Astrocyte (in vitro differentiated cells and primary cell): ENCODE measurements around the gene VSTM2B. TPM values are rescaled to one million over a fixed set of nuclear protein-coding genes. Genes with fewer than 3 reads are reported as not detected.

Experiments used
- DNase-seq: peaks from one replicate; pipeline ENCODE4 v3.0.0-alpha.2; 2010; ENCODE audit warnings: low read depth
- FAIRE-seq: peaks from 2 replicates; lab custom pipeline; 2011; peaks lifted over from hg19 to GRCh38; lab: Jason Lieb, UNC
- H2AFZ ChIP-seq: 2 replicates; pipeline ENCODE4 v1.6.0; 2012; ENCODE audit warnings: low read depth, low read length, inconsistent platforms
- H3K27ac ChIP-seq: 2 replicates; pipeline ENCODE4 v1.5.1; 2011; ENCODE audit warnings: low read depth, low read length, inconsistent platforms
- H3K27me3 ChIP-seq: 2 replicates; pipeline ENCODE4 v1.6.0; 2011; ENCODE audit warnings: low read length, inconsistent platforms; ENCODE audit not compliant: insufficient read depth
- H3K36me3 ChIP-seq: 2 replicates; pipeline ENCODE4 v1.5.1; 2011; ENCODE audit warnings: low read length, inconsistent platforms; ENCODE audit not compliant: insufficient read depth
- H3K4me1 ChIP-seq: 2 replicates; pipeline ENCODE4 v1.5.1; 2011; ENCODE audit warnings: low read length, inconsistent platforms; ENCODE audit not compliant: insufficient read depth
- H3K4me2 ChIP-seq: 2 replicates; pipeline ENCODE4 v1.6.0; 2012; ENCODE audit warnings: low read length, inconsistent platforms
- H3K4me3 ChIP-seq: 2 replicates; pipeline ENCODE4 v1.5.1; 2011; ENCODE audit warnings: low read depth, mild to moderate bottlenecking, low read length, inconsistent platforms; ENCODE audit not compliant: insufficient read depth
- H3K79me2 ChIP-seq: 2 replicates; pipeline ENCODE4 v1.6.0; 2012; ENCODE audit warnings: mild to moderate bottlenecking, low read length, inconsistent platforms; ENCODE audit not compliant: insufficient read depth
- H3K9ac ChIP-seq: 2 replicates; pipeline ENCODE4 v1.6.0; 2012; ENCODE audit warnings: mild to moderate bottlenecking, low read length, inconsistent platforms
- H3K9me3 ChIP-seq: 2 replicates; pipeline ENCODE4 v1.5.1; 2012; ENCODE audit warnings: low read depth, mild to moderate bottlenecking, low read length, inconsistent platforms; ENCODE audit not compliant: insufficient read depth
- H4K20me1 ChIP-seq: 2 replicates; pipeline ENCODE4 v1.6.0; 2012; ENCODE audit warnings: low read length, inconsistent platforms; ENCODE audit not compliant: insufficient read depth
- H3K27ac Mint-ChIP-seq: one replicate; pipeline ENCODE4 v1.8.0; 2021; ENCODE audit warnings: mild to moderate bottlenecking, mixed read lengths; ENCODE audit not compliant: unreplicated experiment
- H3K27me3 Mint-ChIP-seq: one replicate; pipeline ENCODE4 v1.8.0; 2021; ENCODE audit warnings: low read depth, mixed read lengths; ENCODE audit not compliant: unreplicated experiment
- H3K36me3 Mint-ChIP-seq: one replicate; pipeline ENCODE4 v1.8.0; 2021; ENCODE audit warnings: low read depth, mixed read lengths; ENCODE audit not compliant: unreplicated experiment
- H3K4me1 Mint-ChIP-seq: one replicate; pipeline ENCODE4 v1.8.0; 2021; ENCODE audit warnings: low read depth, mixed read lengths; ENCODE audit not compliant: unreplicated experiment
- H3K4me3 Mint-ChIP-seq: one replicate; pipeline ENCODE4 v1.8.0; 2021; ENCODE audit warnings: mild to moderate bottlenecking, moderate library complexity, mixed read lengths; ENCODE audit not compliant: unreplicated experiment
- H3K9me3 Mint-ChIP-seq: one replicate; pipeline ENCODE4 v1.8.0; 2021; ENCODE audit warnings: mild to moderate bottlenecking, mixed read lengths; ENCODE audit not compliant: unreplicated experiment
- CTCF ChIP-seq: IDR thresholded peaks from 2 replicates; pipeline ENCODE4 v1.5.1; 2011; ENCODE audit warnings: low read depth, mild to moderate bottlenecking, inconsistent platforms, low read length, moderate library complexity; ENCODE audit not compliant: insufficient read depth
- EZH2 ChIP-seq: IDR thresholded peaks from 2 replicates; pipeline ENCODE4 v1.6.1; 2012; ENCODE audit warnings: mild to moderate bottlenecking, low read length, inconsistent platforms; ENCODE audit not compliant: insufficient read depth
- total RNA-seq: library from RNA; stranded (reverse); gene quantifications from 2 replicates; pipeline ENCODE4 v1.2.1, GENCODE V29; 2021

Gene VSTM2B
- total RNA-seq, 1 donor from 2014 or later = not detected

- FAIRE-seq = no peak
- no peak overlapping the region for H3K9ac ChIP-seq
- H3K4me3 ChIP-seq = no peak overlapping the region
- H3K9me3 ChIP-seq = no peaks in the 10 kb centered on the region
- no peak overlapping the region for H3K4me2 ChIP-seq
- H3K27ac Mint-ChIP-seq = no peak overlapping the region
- no peaks in the 10 kb centered on the region for H3K4me1 Mint-ChIP-seq
- H4K20me1 ChIP-seq = no peaks in the 10 kb centered on the region
- no peak for TF ChIP-seq CTCF
- no peak for TF ChIP-seq EZH2
- H3K27me3 Mint-ChIP-seq = peaks cover 28% of the 10 kb centered on the region
- no peaks in the 10 kb centered on the region for H3K36me3 ChIP-seq
- DNase-seq = no peak
- no peaks in the 10 kb centered on the region for H3K27me3 ChIP-seq
- no peak overlapping the region for H3K27ac ChIP-seq
- no peaks in the 10 kb centered on the region for H3K36me3 Mint-ChIP-seq
- no peak overlapping the region for H3K4me3 Mint-ChIP-seq
- no peaks in the 10 kb centered on the region for H3K79me2 ChIP-seq
- no peaks in the 10 kb centered on the region for H3K4me1 ChIP-seq
- H2AFZ ChIP-seq = no peak overlapping the region
- H3K9me3 Mint-ChIP-seq = peaks cover 20% of the 10 kb centered on the region
Observed at GRCh38 chr19:29478578-29479565, 46.9 kb upstream of the VSTM2B start.

GRCh38 chr19:29479941-29480340, 45.9 kb upstream of the VSTM2B start:
- no peaks in the 10 kb centered on the region for H3K9me3 ChIP-seq
- Mint-ChIP-seq H3K27ac (no peak overlapping the region), H3K4me3 (no peak overlapping the region), H3K9me3 (peaks cover 20% of the 10 kb centered on the region), H3K27me3 (peaks cover 32% of the 10 kb centered on the region), H3K36me3 (no peaks in the 10 kb centered on the region), H3K4me1 (no peaks in the 10 kb centered on the region)
- no peaks in the 10 kb centered on the region for H4K20me1 ChIP-seq
- H3K27ac ChIP-seq = no peak overlapping the region
- H3K79me2 ChIP-seq = no peaks in the 10 kb centered on the region
- no peak for TF ChIP-seq EZH2
- TF ChIP-seq CTCF = no peak
- H3K4me2 ChIP-seq = no peak overlapping the region
- H2AFZ ChIP-seq = no peak overlapping the region
- no peaks in the 10 kb centered on the region for H3K4me1 ChIP-seq
- H3K27me3 ChIP-seq = no peaks in the 10 kb centered on the region
- no peak for FAIRE-seq
- H3K9ac ChIP-seq = no peak overlapping the region
- DNase-seq = no peak
- H3K36me3 ChIP-seq = no peaks in the 10 kb centered on the region
- no peak overlapping the region for H3K4me3 ChIP-seq

GRCh38 chr19:29480507-29480906, 45.3 kb upstream of the VSTM2B start:
- no peak overlapping the region for H3K4me2 ChIP-seq
- H3K36me3 Mint-ChIP-seq = no peaks in the 10 kb centered on the region
- DNase-seq = no peak
- no peak overlapping the region for H3K27ac Mint-ChIP-seq
- no peaks in the 10 kb centered on the region for H3K9me3 ChIP-seq
- H2AFZ ChIP-seq = no peak overlapping the region
- no peaks in the 10 kb centered on the region for H3K27me3 ChIP-seq
- TF ChIP-seq EZH2 (no peak), CTCF (no peak)
- H3K4me3 ChIP-seq = no peak overlapping the region
- H3K27ac ChIP-seq = no peak overlapping the region
- H3K27me3 Mint-ChIP-seq = peaks cover 32% of the 10 kb centered on the region
- H3K9ac ChIP-seq = no peak overlapping the region
- no peaks in the 10 kb centered on the region for H3K36me3 ChIP-seq
- H4K20me1 ChIP-seq = no peaks in the 10 kb centered on the region
- no peaks in the 10 kb centered on the region for H3K4me1 Mint-ChIP-seq
- H3K9me3 Mint-ChIP-seq = peaks cover 20% of the 10 kb centered on the region
- H3K4me3 Mint-ChIP-seq = no peak overlapping the region
- H3K4me1 ChIP-seq = no peaks in the 10 kb centered on the region
- FAIRE-seq = no peak
- H3K79me2 ChIP-seq = no peaks in the 10 kb centered on the region
